Mesothelial cell of epicardium (in vitro differentiated cells): ENCODE data around the gene CDH23. TPM values are rescaled to one million over a fixed set of nuclear protein-coding genes. Genes with fewer than 3 reads are reported as not detected.

ENCODE experiments used
- DNase-seq, 2 experiments: peaks; one replicate each; pipeline ENCODE4 v3.0.0; 2021; ENCODE audit warnings: low spot score in 2 of 2; ENCODE audit not compliant: unreplicated experiment in 2 of 2
- H3K27ac Mint-ChIP-seq: 2 replicates; pipeline ENCODE4 v1.8.0; 2021; ENCODE audit warnings: mixed read lengths
- H3K27me3 Mint-ChIP-seq: 2 replicates; pipeline ENCODE4 v1.8.0; 2021; ENCODE audit warnings: low read depth, mixed read lengths
- H3K36me3 Mint-ChIP-seq: 2 replicates; pipeline ENCODE4 v1.8.0; 2021; ENCODE audit warnings: mixed read lengths
- H3K4me1 Mint-ChIP-seq: 2 replicates; pipeline ENCODE4 v1.8.0; 2021; ENCODE audit warnings: mixed read lengths
- H3K4me3 Mint-ChIP-seq: 2 replicates; pipeline ENCODE4 v1.8.0; 2021; ENCODE audit warnings: mild to moderate bottlenecking, moderate library complexity, mixed read lengths
- H3K9me3 Mint-ChIP-seq: 2 replicates; pipeline ENCODE4 v1.8.0; 2021; ENCODE audit warnings: mixed read lengths
- CTCF ChIP-seq: fragments of 200-600 bp; sonication (generic); IDR thresholded peaks from one replicate; pipeline ENCODE4 v1.5.0; 2021; ENCODE audit warnings: antibody characterized with exemption; ENCODE audit not compliant: unreplicated experiment
- total RNA-seq: library from RNA; stranded (reverse); gene quantifications from 3 replicates; pipeline ENCODE4 v1.2.1, GENCODE V29; 2021

The CDH23 gene
- total RNA-seq, 1 donor from 2014 or later, result 2.5 TPM

GRCh38 chr10:71716426-71716825 lies 319.7 kb downstream of the CDH23 start:
- Mint-ChIP-seq H3K27me3 (no peaks in the 10 kb centered on the region), H3K4me1 (peaks cover 22% of the 10 kb centered on the region), H3K4me3 (no peak overlapping the region), H3K27ac (no peak overlapping the region), H3K9me3 (no peaks in the 10 kb centered on the region), H3K36me3 (no peaks in the 10 kb centered on the region)
- no peak for TF ChIP-seq CTCF
- DNase-seq, result no peak

GRCh38 chr10:71717056-71717455 lies 320.3 kb downstream of the CDH23 start:
- no peaks in the 10 kb centered on the region for H3K27me3 Mint-ChIP-seq
- no peaks in the 10 kb centered on the region for H3K36me3 Mint-ChIP-seq
- H3K27ac Mint-ChIP-seq, result no peak overlapping the region
- no peaks in the 10 kb centered on the region for H3K9me3 Mint-ChIP-seq
- TF ChIP-seq CTCF, result no peak
- H3K4me3 Mint-ChIP-seq, result no peak overlapping the region
- peaks cover 22% of the 10 kb centered on the region for H3K4me1 Mint-ChIP-seq
- DNase-seq, result no peak

- Mint-ChIP-seq H3K4me3 (no peak overlapping the region), H3K27me3 (no peaks in the 10 kb centered on the region), H3K9me3 (no peaks in the 10 kb centered on the region), H3K4me1 (peaks cover 22% of the 10 kb centered on the region), H3K27ac (peak overlapping the region; percentile 10), H3K36me3 (no peaks in the 10 kb centered on the region)
- DNase-seq, result no peak
- TF ChIP-seq CTCF, result no peak
Observed at GRCh38 chr10:71717551-71717951, 320.8 kb downstream of the CDH23 start.

GRCh38 chr10:71718165-71718698 lies 321.5 kb downstream of the CDH23 start:
- no peak for TF ChIP-seq CTCF
- Mint-ChIP-seq H3K4me3 (no peak overlapping the region), H3K36me3 (no peaks in the 10 kb centered on the region), H3K27me3 (no peaks in the 10 kb centered on the region), H3K27ac (no peak overlapping the region), H3K9me3 (no peaks in the 10 kb centered on the region), H3K4me1 (peaks cover 18% of the 10 kb centered on the region)
- DNase-seq, result no peak

- H3K27me3 Mint-ChIP-seq, result no peaks in the 10 kb centered on the region
- H3K4me1 Mint-ChIP-seq, result peaks cover 10% of the 10 kb centered on the region
- no peak for DNase-seq
- H3K9me3 Mint-ChIP-seq, result no peaks in the 10 kb centered on the region
- no peak for TF ChIP-seq CTCF
- H3K27ac Mint-ChIP-seq, result no peak overlapping the region
- H3K36me3 Mint-ChIP-seq, result no peaks in the 10 kb centered on the region
- no peak overlapping the region for H3K4me3 Mint-ChIP-seq
Observed at GRCh38 chr10:71719042-71719441, 322.3 kb downstream of the CDH23 start.
